Stimulated activated CD4-positive, alpha-beta T cell treated with anti-CD3 and anti-CD28 coated beads, TNF-alpha, amount 100 ng/mL, for 24 hours (primary cell): ENCODE measurements around the gene CDH18.
"Not testable (repeated sequence)": the region's sequence is repeated elsewhere in the genome, so short reads cannot be mapped to it uniquely, and the experiment has no call there.

Source experiments
- DNase-seq, 3 experiments: peaks; one replicate each; pipeline ENCODE4 v3.0.0-alpha.2; 2020; ENCODE audit warnings: low read depth in 3 of 3

Gene CDH18

DNA sequence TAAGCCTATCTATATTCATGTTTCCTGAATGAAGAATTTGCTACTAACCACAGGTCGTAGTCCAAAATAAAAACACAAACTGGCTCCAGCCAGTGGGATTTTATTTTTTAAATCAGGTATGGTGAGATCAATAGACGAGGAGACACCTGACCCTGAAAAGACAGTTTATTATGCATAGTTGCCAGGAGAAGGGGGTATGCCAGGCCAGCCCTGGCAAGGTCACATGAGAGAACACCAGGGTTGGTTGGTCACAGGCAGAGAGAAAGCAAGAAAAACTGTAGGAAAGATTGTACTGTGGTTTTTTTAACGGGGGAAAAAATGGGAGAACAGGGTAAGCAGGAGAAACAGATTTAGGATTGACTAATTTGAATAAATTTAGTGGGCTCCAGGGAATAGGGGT, 125.3 kb downstream of the CDH18 start:
- DNase-seq: no peak

DNA sequence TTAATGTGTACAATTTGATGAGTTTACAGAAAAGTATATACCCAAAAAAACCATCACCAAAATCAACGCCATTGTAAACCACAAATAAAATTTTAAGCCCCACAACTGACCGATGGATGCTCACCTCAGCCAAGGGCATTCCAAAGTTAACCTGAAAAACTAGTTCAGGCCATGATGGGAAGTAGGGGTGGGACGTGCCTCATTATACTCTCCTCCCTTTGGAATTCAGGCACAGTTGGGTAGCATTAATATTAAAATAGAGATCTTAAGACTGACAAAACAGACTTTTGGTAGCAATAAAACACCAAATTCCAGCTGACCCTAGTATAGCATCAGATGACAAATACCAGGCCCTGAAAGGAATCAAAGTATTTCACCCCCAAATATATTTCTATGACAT, 129.0 kb downstream of the CDH18 start:
- no peak for DNase-seq

DNA sequence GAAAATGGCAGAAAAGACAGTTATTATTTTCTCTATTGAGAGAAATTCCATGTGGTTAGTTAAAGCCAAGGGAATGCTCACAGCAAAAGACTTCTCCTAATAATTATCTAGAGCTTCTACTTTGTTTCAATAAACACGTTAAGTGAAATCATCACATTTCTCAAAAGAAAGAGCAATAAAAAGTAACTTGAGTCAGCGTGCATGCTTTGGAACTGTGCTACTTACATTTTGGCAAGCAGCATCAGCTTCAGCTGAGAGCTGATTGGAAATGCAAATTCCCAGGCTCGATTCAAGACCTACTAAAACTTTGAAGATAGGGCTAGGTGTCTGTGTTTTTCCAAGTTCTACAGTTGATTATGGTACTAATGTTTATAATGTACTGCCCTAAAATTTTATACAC, 132.1 kb downstream of the CDH18 start:
- DNase-seq: no peak

DNA sequence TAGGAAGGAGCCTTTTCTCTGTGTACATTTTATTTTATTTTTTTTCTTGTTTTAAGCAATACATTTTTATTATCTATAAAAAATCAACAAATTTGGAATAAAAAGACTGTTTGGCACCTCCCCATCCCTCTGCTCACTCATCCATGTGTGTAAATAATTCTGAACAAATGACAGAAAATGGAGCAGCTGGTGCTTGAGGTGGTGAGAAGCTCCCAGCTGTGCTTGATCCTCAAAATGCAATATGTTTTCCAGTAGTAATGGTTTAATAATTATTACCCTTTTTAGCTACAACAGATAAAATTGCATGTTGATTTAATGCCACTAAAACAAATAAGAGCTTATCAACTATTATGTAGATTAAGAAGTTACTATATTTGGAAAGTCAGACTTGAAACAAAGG, 132.5 kb downstream of the CDH18 start:
- no peak for DNase-seq

DNA sequence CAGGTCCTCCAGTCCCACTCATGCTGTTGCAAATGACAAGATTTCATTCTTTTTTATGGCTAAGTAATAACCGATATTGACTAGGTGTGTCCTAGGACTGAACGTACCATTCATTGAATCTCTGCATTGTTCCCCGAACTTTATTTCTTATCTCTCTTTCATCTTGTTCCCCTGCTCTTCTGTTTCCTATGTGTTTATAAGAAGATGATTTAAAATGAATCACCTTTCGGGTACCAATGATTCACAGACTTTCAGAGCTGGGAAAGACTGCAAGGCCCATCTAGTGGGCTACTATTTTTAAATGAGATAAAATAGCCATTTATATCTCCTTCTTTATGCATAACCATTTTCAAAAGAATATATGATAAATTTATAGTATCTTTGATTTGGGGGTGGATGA, 133.0 kb downstream of the CDH18 start:
- DNase-seq: no peak

DNA sequence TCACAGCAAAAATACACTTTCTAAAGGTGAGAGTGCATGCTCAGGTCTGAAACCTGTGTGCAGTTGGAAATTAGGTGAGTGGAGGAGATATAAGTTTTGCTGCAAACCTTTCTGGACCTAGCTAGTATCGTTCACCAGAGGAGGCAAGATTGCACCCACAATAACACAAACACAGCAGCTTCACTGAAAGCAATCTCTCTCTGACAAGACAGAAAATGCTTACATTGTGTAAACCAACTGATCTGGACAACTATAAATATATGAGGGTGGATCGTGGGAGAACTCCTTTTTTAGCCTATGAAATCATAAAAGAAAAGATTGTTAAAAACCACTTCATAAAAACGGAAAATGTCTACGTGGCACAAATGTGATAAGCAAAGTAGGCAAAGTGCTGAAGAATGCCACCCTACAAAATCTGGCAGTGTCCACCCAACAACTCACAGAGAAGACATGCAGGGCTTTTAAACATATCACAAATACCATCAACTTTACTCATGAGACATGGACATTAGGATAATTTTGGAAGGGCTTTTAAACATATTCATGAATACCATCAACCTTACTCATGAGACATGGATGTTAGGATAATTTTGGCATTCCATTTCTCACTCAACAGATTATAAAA, 134.3 kb downstream of the CDH18 start:
- no peak for DNase-seq

DNA sequence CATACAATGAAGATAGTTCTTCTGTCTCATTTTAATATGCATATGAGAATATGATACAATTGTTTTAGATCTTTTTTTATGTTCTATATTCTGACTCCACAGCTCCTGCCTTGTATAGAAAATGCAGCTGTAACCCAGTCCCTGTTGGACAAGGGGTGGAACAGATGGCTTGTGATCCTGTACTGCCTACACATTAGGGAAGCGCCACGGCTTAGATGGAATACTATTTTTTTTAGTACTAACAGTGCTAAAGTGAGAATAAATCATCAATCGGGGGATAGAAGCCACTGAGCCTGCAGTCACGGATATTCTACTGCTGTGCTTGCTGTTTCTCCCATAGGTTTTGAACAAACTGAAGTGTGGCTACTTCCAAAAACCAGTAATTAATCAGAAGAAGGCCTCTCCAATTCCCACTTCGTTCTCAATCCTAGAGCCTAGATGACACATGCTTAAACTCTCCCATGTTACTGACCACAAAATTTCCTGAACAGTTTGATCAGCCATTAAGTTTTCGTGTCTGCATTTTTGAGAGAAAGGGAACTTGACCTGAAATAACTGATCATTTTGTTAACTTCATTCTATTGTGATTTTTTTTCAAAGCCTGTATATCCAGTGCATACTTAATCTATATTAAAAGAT, 150.3 kb downstream of the CDH18 start:
- DNase-seq: no peak

DNA sequence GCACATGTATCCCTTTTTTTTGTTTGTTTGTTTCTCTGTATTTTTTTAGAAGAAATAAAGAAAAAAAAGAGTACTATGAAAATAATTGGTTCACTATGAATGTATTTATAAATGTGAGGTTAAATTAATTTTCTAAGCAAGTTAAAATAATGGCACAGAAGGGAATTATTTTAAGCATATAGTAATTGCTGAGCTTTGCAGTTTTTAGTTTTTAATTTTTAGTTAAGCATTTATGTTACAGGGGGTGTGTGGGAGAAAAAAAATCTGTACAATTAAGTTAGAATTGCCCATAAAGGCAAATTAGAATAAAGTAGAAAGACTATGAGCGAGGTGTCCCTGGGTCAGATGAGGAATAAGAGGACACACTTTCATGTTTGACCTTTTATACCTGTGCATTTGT, 152.6 kb downstream of the CDH18 start:
- no peak for DNase-seq

DNA sequence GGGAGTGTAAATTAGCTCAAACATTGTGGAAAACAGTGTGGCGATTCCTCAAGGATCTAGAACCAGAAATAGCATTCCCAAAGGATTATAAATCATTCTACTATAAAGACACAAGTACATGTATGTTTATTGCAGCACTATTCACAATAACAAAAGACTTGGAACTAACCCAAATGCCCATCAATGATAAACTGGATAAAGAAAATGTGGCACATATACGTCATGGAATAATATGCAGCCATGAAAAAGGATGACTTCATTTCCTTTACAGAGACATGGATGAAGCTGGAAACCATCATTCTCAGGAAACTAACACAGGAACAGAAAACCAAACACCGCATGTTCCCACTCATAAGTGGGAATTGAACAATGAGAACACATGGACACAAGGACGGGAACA, 175.3 kb downstream of the CDH18 start:
- DNase-seq: not testable (repeated sequence)

DNA sequence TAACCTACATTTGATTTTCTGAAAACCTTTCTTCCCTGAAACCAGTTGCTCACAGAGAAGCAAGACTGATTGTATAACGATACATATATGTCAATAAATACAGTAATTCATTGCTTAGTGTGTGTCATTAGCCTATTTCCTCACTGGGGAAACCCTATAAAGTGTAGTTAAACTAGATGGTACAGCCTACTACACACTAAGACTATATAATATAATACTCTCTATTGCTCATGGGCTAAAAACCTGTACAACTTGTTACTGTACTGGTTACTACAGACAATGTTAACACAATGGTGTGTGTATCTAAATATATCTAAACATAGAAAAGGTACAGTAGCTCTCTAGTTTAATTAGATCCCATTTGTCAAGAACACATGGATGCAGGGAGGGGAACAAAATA, 181.2 kb downstream of the CDH18 start:
- DNase-seq: no peak

DNA sequence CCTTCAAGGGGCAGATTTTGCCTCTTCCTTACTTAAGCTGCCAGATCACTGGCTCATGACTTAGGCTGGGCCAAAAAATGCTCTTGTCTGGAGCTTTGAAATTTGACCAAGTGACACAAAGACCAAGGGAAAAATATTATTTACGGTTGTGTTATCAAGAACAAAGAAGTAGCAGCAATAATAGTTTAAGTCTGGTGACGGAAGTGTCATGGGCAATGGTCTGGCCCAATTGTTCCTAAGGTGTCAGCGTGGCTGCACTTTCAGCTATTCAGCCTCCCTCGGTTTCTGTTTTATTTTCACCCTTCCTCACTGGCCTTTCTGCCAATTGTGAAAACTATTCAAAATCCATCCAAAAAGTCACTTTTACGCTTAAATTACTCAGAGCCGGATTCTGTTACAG, 185.3 kb downstream of the CDH18 start:
- no peak for DNase-seq

DNA sequence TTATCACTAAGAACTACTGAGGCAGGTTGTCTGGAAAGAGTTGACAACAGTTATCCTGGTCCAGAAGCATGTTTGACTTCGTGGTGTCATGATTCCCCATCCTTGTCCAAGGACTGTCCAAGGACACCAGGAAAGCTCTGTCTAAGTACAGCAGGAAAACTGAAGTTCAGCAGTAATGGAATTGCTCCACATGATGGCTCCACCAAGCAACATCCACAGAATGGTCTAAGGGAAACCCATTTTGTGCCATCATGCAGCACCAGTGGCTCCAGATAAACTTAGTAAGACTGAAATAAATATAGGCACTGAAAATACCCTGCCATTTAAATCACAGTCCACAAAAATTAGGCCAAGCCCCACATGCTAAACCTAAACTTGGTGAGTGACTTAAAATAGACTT, 192.8 kb downstream of the CDH18 start:
- DNase-seq: no peak

DNA sequence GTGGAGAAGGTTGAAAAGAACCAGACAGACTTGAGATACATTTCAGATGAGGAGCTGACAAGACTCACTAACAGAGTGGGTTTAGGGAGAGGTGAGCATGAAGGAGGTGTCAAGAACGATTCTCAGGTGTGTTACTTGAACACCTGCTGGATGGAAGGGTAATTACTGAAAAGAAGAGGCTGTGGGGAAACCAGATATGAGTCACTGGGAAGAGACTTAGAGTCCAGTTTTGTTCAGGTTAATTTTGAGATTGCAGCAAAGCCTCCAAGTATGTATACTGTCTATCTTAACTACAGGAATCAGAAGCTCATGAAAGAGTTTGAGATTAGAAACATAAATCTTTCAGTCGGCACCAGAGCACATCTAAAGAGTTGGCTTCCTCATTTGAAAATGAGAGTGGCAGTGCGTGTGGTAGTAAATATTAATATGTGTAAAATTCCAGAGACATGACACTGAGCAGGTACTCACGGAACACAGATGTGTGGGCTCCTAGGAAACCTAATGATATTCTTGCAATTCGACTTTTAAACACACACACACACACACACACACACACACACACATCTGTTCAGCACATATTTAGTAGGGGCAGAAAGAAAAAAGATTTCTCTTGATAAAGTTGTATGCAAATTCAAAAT, 197.1 kb downstream of the CDH18 start:
- DNase-seq: no peak

DNA sequence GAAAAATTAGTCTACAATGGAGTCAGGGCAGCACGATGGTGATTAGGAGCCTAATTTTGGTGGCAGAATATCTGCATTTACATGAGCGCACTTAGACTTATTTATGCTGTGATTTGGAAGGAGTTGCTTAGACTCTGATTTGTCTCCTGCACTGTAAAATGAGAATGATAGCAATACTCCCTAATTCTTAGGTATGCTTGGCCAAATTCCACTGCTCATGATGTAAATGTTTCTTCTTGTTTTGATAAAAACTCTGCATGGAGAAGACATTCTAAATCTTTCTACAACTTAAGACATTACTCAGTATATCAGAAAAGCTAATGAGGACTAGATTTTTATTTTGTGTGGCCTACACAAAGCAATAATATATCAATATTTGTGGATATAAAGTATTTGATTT, 205.4 kb downstream of the CDH18 start:
- DNase-seq: no peak

DNA sequence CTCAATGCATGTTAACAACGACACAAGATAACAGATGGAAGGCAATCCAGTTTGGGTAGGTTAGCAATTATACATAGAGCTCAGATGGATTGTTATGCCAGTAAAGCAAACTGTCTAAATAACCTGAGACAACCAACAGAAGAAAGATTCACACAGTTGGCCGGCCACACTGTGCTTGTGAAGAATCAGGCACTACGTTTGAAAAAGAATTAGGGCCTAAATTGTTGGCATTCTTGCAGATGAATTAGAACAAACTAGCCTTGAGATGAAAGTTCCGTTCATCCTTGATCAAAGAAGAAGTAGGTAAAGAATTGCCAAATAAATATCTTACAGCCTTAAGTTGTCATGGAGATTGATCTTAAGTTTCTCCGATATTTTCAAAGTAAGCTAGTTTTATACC, 210.6 kb downstream of the CDH18 start:
- DNase-seq: no peak

DNA sequence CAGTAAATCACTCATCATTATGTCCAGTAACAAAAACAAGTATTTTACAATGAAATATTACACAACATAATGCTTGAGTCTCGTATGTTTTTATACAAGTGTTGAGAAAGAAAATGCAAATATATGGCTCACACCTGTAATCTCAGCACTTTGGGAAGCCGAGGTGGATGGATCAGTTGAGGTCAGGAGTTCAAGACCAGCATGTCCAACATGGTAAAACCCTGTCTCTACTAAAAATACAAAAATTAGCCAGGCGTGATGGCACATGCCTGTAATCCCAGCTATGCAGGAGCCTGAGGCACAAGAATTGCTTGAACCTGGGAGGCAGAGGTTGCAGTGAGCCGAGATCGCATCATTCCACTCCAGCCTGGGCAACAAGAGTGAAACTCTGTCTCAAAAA, 211.1 kb downstream of the CDH18 start:
- not testable (repeated sequence) for DNase-seq

DNA sequence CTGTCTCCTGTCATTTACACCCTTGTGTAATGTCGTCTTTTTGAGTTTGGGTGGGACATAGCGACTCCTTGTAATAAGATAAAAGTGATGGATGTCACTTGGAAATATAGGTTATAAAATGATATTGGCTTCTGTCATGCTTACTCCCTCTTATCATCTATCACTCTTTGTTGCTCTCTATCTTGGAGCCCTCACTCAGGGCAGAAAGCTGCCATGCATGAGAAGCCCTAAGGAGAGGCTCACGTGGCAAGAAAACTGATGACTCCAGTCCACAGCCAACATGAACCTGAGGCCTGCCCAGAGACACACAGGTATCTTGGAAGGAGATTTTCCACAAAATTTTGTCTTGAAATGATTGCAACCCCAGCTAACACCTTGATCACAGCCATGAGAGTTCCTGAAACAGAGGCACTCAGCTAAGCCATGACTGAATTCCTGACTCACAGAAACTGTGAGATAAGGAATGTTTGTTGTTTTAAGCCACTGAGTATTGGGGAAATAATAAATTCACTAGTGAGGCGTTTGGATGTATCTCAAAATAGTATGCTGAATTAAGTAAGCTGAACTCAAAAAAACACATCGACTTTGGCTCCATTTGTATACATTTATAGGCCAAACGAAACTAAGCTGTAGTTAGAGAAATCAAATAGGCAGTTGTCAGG, 216.7 kb downstream of the CDH18 start:
- no peak for DNase-seq

DNA sequence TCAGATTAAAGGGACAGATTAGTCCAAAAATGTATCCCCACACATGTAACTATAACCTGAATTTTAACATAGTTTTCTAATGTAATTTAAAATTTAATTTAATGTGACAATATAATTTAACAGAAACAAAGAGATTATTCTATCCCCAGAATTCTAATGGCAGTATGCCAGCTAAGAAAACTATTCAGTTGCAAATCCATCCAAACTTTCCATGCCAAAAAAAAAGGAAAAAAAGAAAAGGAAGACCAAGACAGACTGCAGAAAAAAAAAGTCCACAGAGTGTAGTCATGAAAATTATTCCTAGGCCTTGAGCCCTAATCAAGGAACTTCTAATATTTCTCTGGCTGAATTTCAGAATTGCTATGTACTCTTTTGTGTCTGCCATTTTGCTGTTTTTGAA, 217.6 kb downstream of the CDH18 start:
- DNase-seq: no peak

DNA sequence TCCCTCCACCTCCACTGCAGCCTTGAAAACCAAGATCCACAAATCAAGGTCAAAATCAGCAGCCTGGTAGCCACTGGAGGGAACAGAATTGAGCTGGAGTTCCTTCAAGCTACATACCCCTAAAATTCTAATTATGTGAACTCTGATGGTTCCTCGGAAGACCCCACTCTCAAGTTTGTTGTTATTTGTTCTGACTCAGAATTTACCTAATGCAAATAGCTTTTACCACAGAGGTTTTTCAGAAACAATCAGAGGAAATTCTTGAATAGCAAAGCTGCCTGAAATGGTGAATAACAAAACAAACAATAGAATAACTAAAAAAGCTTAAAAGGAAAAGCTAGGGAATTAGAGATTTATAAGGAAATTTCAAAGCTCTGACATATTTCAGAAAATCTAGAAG, 220.0 kb downstream of the CDH18 start:
- DNase-seq: no peak

DNA sequence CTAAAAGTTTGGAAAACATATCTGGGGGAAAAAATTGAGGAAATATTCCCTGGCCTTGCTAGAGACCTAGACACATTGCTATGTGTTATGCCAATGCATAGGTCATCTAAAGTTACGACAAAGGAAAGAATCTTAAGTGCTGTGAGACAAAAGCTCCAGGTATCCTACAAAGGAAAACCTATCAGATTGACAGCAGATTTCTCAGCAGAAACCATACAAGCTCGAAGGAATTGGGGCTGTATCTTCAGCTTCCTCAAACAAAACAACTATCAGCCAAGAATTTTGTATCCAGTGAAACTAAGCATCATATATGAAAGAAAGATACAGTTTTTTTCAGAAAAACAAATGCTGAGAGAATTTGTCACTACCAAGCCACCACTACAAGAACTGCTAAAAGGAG, 234.4 kb downstream of the CDH18 start:
- DNase-seq: no peak

DNA sequence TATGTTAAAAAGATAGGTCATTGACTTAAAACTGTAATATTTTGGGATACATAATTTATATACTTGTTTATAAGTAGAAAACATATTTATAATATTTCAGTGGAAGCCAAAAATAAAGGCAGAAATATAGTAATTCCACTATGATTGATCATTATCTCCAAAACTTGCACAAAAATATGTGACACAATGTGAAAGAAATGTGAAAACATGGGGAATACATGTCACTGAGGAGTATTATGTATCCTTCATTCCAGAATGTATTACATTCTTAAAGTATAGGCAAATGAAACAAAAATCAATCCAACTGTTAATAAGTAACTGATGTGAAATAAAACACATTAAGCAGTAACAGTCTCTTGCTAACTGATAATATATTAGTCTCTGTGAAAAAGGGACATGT, 236.7 kb downstream of the CDH18 start:
- DNase-seq: no peak

DNA sequence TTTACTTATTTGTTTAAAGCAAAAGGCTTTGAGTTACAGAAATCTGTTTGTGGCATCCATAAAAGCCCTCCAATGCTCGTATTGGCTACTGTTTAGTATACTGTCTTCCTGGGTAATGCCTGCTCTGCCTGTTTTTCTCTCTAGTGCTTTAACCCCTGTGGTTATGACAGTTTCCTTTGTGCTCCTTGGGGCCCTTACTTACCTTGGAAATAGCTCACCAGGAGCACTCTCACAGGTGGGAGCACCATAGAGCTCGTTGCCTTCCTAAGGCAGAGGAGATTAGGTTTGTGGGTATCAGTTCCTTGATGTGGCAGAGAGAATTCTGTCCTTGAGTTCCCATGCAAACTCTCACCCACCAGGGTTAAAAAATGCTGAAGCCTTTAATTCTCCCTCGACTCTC, 242.8 kb downstream of the CDH18 start:
- no peak for DNase-seq

DNA sequence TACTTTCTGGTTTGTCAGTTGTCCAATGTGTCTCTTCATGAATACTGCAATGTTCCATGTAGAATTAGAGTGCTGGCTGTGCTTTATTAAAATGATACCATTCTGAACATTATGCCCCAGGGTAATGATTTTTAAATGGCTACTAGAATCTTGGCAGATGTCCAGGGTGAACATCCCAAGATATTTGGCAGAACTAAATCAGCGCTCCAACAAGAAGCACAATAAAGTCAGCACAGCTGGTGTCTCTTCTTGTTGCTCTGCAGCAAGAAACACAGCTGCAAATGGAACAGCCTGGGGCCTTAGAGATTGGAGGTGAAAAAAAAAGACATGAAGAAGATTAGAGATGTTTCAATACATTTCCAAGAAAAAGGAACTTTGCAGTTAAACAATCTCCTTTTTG, 248.3 kb downstream of the CDH18 start:
- DNase-seq: no peak
